ENCODE data around the gene CXXC4. TPM values are rescaled to one million over a fixed set of nuclear protein-coding genes. Genes with fewer than 3 reads are reported as not detected.

CXXC4 gene
- total RNA-seq, 1 experiment from 2014 or later: 4.2 TPM

GRCh38 chr4:104501290-104501689 lies 6.6 kb upstream of the CXXC4 start:
- Histone ChIP-seq H4K91ac (ENCODE audit: insufficient read length, low read depth, low read length) (no peak overlapping the region), H3K9ac (ENCODE audit: extremely low read depth, insufficient read length, low read length) (no peak overlapping the region), H4K5ac (ENCODE audit: insufficient read length, low read depth, low read length) (no peak overlapping the region), H3K79me1 (ENCODE audit: insufficient read depth, low read depth, low read length, poor library complexity, severe bottlenecking) (no peaks in the 10 kb centered on the region), H2BK5ac (ENCODE audit: insufficient read length, low read length) (no peak overlapping the region), H3K9me3 (ENCODE audit: control insufficient read depth, low read depth, low read length) (no peaks in the 10 kb centered on the region), H3K4ac (ENCODE audit: low read depth, low read length) (no peak overlapping the region), H3K79me2 (ENCODE audit: insufficient read depth, low read length) (no peaks in the 10 kb centered on the region), H4K8ac (replicated peaks; ENCODE audit: insufficient read length, low read depth, low read length) (no peak overlapping the region), H3K23me2 (ENCODE audit: insufficient read length, low read depth, low read length, poor library complexity, severe bottlenecking) (no peaks in the 10 kb centered on the region), H2BK120ac (ENCODE audit: low read depth, low read length, poor library complexity, severe bottlenecking) (no peak overlapping the region), H4K20me1 (ENCODE audit: control insufficient read depth, insufficient read depth, insufficient read length) (no peaks in the 10 kb centered on the region), H2BK12ac (ENCODE audit: insufficient read length, low read depth, low read length) (no peak overlapping the region), H3K14ac (ENCODE audit: insufficient read depth, low read length) (no peak overlapping the region), H3K27ac (ENCODE audit: insufficient read length, low read depth, low read length) (no peak overlapping the region), H3K4me1 (ENCODE audit: insufficient read depth, low read length) (no peaks in the 10 kb centered on the region), H2BK20ac (ENCODE audit: low read depth, low read length, poor library complexity, severe bottlenecking) (no peak overlapping the region), H3T11ph (ENCODE audit: low read length) (no peak overlapping the region), H3K4me2 (ENCODE audit: insufficient read depth, insufficient read length, low read length) (no peak overlapping the region), H2AK5ac (ENCODE audit: insufficient read length, low read length) (no peak overlapping the region), H3K27me3 (ENCODE audit: insufficient read depth, low read length) (no peaks in the 10 kb centered on the region), H2BK15ac (ENCODE audit: low read depth, low read length) (no peak overlapping the region), H2AFZ (ENCODE audit: low read length) (no peak overlapping the region), H3K23ac (ENCODE audit: insufficient read length, low read depth, low read length) (no peak overlapping the region), H3K56ac (ENCODE audit: insufficient read length, low read depth, low read length) (no peak overlapping the region), H3K18ac (ENCODE audit: insufficient read length, low read depth, low read length) (no peak overlapping the region)
- Mint-ChIP-seq H3K4me1 (peaks cover 13 to 14% of the 10 kb centered on the region in 2 experiments; a peak in 3 of 4 replicates), H3K9me3 (no peaks in the 10 kb centered on the region), H3K27ac (no peak overlapping the region), H3K27me3 (ENCODE audit: low read depth) (no peaks in the 10 kb centered on the region), H3K4me3 (no peak overlapping the region), H3K36me3 (ENCODE audit: insufficient read depth in 1 of 3, low read depth in 3 of 3) (no peaks in the 10 kb centered on the region)
- TF ChIP-seq, protein P1, sequence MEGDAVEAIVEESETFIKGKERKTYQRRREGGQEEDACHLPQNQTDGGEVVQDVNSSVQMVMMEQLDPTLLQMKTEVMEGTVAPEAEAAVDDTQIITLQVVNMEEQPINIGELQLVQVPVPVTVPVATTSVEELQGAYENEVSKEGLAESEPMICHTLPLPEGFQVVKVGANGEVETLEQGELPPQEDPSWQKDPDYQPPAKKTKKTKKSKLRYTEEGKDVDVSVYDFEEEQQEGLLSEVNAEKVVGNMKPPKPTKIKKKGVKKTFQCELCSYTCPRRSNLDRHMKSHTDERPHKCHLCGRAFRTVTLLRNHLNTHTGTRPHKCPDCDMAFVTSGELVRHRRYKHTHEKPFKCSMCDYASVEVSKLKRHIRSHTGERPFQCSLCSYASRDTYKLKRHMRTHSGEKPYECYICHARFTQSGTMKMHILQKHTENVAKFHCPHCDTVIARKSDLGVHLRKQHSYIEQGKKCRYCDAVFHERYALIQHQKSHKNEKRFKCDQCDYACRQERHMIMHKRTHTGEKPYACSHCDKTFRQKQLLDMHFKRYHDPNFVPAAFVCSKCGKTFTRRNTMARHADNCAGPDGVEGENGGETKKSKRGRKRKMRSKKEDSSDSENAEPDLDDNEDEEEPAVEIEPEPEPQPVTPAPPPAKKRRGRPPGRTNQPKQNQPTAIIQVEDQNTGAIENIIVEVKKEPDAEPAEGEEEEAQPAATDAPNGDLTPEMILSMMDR (conservative IDR thresholded peaks at IDR 0.05): no peak
- no peak for DNase-seq
- no CpG with 5 or more reads among the region's 3 CpGs for WGBS (ENCODE audit: extremely low coverage, insufficient read length, low lambda C conversion rate)
